ENCODE data around the gene TNS3.

TNS3 gene

DNA sequence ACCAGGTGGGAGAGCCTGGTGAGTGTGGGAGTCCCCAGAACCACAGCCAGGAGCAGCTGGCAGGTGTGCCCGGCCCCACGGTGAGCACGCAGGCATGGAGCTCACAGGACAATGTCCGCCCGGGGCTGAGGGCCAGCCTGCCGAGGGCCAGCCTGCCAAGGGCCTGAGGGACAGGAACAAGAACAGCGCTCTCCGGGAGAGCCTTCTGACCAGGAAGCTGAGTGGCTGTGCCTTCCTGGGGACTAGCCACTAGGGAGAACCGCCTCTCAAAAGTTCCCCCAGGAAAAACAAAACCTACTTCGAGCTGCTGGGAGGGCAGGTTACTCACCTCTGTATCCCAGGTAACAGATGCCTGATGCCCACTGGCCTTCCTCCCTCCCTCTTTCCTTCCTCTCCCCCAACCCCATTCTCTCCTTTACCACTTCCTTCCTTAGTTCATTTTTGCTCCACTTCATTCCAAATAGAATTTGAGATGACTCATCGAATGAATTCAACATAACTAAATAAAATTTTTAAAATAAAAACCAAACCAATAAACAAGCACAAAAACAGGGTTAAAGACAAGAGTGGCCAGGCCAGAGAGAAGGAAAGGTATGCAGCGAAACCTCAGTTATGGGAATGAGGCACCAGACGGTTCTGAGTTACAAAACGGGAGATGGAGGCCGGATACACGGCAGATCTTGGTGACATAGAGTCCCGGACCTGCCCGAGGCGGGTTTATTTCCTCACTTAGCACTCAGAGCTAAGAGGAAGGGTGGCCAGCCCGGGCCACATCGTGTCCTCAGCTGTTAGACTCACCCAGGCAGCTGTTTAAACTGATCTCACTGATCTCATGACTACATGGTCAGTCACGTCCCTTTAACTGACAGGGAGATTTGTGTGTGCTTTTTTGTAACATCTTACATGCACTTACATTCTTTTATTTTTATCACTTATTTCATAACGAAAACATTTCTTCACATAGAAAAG, 128.5 kb downstream of the TNS3 start:
- peak; percentile 43 for DNase-seq (ENCODE audit: low read depth)

DNA sequence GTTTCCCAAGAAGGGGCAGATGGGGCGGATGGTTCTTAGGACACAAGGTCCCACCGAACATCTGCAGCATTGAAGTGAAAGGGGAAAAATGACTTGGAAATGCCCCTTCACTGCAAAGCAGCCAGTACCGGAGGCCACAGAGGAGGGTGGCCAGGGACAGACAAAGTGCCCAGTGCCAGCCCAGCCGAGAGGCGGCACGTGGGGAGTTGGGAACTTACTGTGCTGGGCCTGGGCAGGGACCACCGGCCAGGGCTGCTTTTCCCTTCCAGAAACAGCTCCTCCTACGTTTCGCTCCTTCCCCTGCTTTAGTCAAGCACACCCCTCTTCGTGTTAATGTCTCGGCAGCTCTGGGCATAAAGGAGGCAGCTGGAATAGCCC, 129.2 kb downstream of the TNS3 start:
- TF ChIP-seq, protein P1, sequence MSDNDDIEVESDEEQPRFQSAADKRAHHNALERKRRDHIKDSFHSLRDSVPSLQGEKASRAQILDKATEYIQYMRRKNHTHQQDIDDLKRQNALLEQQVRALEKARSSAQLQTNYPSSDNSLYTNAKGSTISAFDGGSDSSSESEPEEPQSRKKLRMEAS (IDR thresholded peaks at IDR 0.05; ENCODE audit: low read depth, low read length), result no peak
- TF ChIP-seq CTCF (IDR thresholded peaks at IDR 0.05; ENCODE audit: low read depth, low read length) (no peak), MYC (IDR thresholded peaks at IDR 0.05; ENCODE audit: low read depth, low read length) (no peak)
- DNase-seq (ENCODE audit: low read depth), result no peak
- no peak overlapping the region for H3K4me3 ChIP-seq (ENCODE audit: low read depth, low read length)

More for the DNA sequence above, 128.5 kb downstream of the TNS3 start:
- no peak overlapping the region for H3K4me3 ChIP-seq (ENCODE audit: low read depth, low read length)
- no peak for TF ChIP-seq POLR2A (IDR thresholded peaks at IDR 0.05; ENCODE audit: extremely low read depth, insufficient read length)
- no peak for TF ChIP-seq MYC (IDR thresholded peaks at IDR 0.05; ENCODE audit: low read depth, low read length)
- no peak for TF ChIP-seq CTCF (IDR thresholded peaks at IDR 0.05; ENCODE audit: low read depth, low read length)
- TF ChIP-seq, protein P1 (IDR thresholded peaks at IDR 0.05; ENCODE audit: low read depth, low read length), result no peak

- no peak overlapping the region for H3K4me3 ChIP-seq (ENCODE audit: low read depth, low read length)
- TF ChIP-seq, protein P1 (IDR thresholded peaks at IDR 0.05; ENCODE audit: low read depth, low read length), result no peak
- TF ChIP-seq CTCF (IDR thresholded peaks at IDR 0.05; ENCODE audit: low read depth, low read length), result no peak
- no peak for TF ChIP-seq POLR2A (IDR thresholded peaks at IDR 0.05; ENCODE audit: extremely low read depth, insufficient read length)
- TF ChIP-seq MYC (IDR thresholded peaks at IDR 0.05; ENCODE audit: low read depth, low read length), result no peak
- DNase-seq (ENCODE audit: low read depth), result no peak
These were observed 129.6 kb downstream of the TNS3 start for GRCh38 chr7:47452295-47452694.

- H3K4me3 ChIP-seq (ENCODE audit: low read depth, low read length), result no peak overlapping the region
- no peak for TF ChIP-seq CTCF (IDR thresholded peaks at IDR 0.05; ENCODE audit: low read depth, low read length)
- no peak for TF ChIP-seq POLR2A (IDR thresholded peaks at IDR 0.05; ENCODE audit: extremely low read depth, insufficient read length)
- TF ChIP-seq MYC (IDR thresholded peaks at IDR 0.05; ENCODE audit: low read depth, low read length), result no peak
- TF ChIP-seq, protein P1 (IDR thresholded peaks at IDR 0.05; ENCODE audit: low read depth, low read length), result no peak
- no peak for DNase-seq (ENCODE audit: low read depth)
These were observed 130.1 kb downstream of the TNS3 start for GRCh38 chr7:47451851-47452205.

GRCh38 chr7:47449810-47450590, 131.9 kb downstream of the TNS3 start:
- TF ChIP-seq CTCF (IDR thresholded peaks at IDR 0.05; ENCODE audit: low read depth, low read length), result no peak
- no peak overlapping the region for H3K4me3 ChIP-seq (ENCODE audit: low read depth, low read length)
- no peak for DNase-seq (ENCODE audit: low read depth)
